Neural progenitor cell (in vitro differentiated cells): ENCODE results near the gene LIMS4. TPM values are rescaled to one million over a fixed set of nuclear protein-coding genes. Genes with fewer than 3 reads are reported as not detected.
"Not testable (repeated sequence)": the region's sequence is repeated elsewhere in the genome, so short reads cannot be mapped to it uniquely, and the experiment has no call there.

ENCODE experiments used
- DNase-seq: peaks from one replicate; pipeline ENCODE4 v3.0.0-alpha.2; 2016; ENCODE audit warnings: low spot score
- H2AFZ ChIP-seq: fragments of 200-600 bp; sonication (generic); replicated peaks from 2 replicates; pipeline ENCODE4 v1.6.1; 2016; ENCODE audit warnings: antibody characterized with exemption
- H3F3A ChIP-seq: fragments of 200-600 bp; sonication (generic); 2 replicates; pipeline ENCODE4 v1.6.1; 2016; ENCODE audit warnings: antibody characterized with exemption, low read depth
- H3K27ac ChIP-seq: fragments of 200-600 bp; sonication (generic); 2 replicates; pipeline ENCODE4 v1.5.1; 2016; ENCODE audit warnings: mild to moderate bottlenecking
- H3K27me3 ChIP-seq: fragments of 200-600 bp; sonication (generic); 2 replicates; pipeline ENCODE4 v1.6.1; 2016; ENCODE audit warnings: mild to moderate bottlenecking, moderate library complexity
- H3K36me3 ChIP-seq: fragments of 200-600 bp; sonication (generic); 2 replicates; pipeline ENCODE4 v1.5.1; 2016
- H3K4me1 ChIP-seq: fragments of 200-600 bp; sonication (generic); 2 replicates; pipeline ENCODE4 v1.6.1; 2016; ENCODE audit warnings: mixed run types
- H3K4me2 ChIP-seq: fragments of 200-600 bp; sonication (generic); 2 replicates; pipeline ENCODE4 v1.6.1; 2016
- H3K4me3 ChIP-seq: fragments of 200-600 bp; sonication (generic); 2 replicates; pipeline ENCODE4 v1.5.1; 2016
- H3K79me2 ChIP-seq: fragments of 200-600 bp; sonication (generic); 2 replicates; pipeline ENCODE4 v1.6.1; 2016; ENCODE audit warnings: low read depth
- H3K9ac ChIP-seq: fragments of 200-600 bp; sonication (generic); 2 replicates; pipeline ENCODE4 v1.6.1; 2016
- H3K9me3 ChIP-seq: fragments of 200-600 bp; sonication (generic); 2 replicates; pipeline ENCODE4 v1.5.1; 2016; ENCODE audit warnings: low read depth
- H4K20me1 ChIP-seq: fragments of 200-600 bp; sonication (generic); 2 replicates; pipeline ENCODE4 v1.6.1; 2016; ENCODE audit warnings: low read depth
- H3K27ac Mint-ChIP-seq: 3 replicates; pipeline ENCODE4 v1.8.0; 2021; ENCODE audit warnings: mixed read lengths
- H3K27me3 Mint-ChIP-seq: 2 replicates; pipeline ENCODE4 v1.8.0; 2022; ENCODE audit warnings: low read depth, mild to moderate bottlenecking, inconsistent platforms, moderate library complexity, mixed read lengths; ENCODE audit not compliant: insufficient read depth
- H3K36me3 Mint-ChIP-seq: 3 replicates; pipeline ENCODE4 v1.8.0; 2021; ENCODE audit warnings: mixed read lengths
- H3K4me1 Mint-ChIP-seq: 3 replicates; pipeline ENCODE4 v1.8.0; 2021; ENCODE audit warnings: mixed read lengths
- H3K4me3 Mint-ChIP-seq: 3 replicates; pipeline ENCODE4 v1.8.0; 2021; ENCODE audit warnings: mild to moderate bottlenecking, moderate library complexity, mixed read lengths
- H3K9me3 Mint-ChIP-seq: 3 replicates; pipeline ENCODE4 v1.8.0; 2020; ENCODE audit warnings: mixed read lengths
- total RNA-seq: library from RNA; depleted of rRNA; stranded (reverse); fragments of >200 nt; gene quantifications from 2 replicates; pipeline ENCODE4 v1.2.3, GENCODE V29; 2015; ENCODE audit warnings: low replicate concordance

Gene LIMS4
- total RNA-seq, 1 donor from 2014 or later = not detected

GRCh38 chr2:110443305-110444005 is 29.2 kb downstream of the LIMS4 start:
- H3K27ac ChIP-seq, DNase-seq, H3K4me1 ChIP-seq, H3K4me3 ChIP-seq, H3K79me2 ChIP-seq, H3K9me3 ChIP-seq, H3K4me1 Mint-ChIP-seq, H3K36me3 ChIP-seq, H3K36me3 Mint-ChIP-seq, H3K27ac Mint-ChIP-seq, H3K4me2 ChIP-seq, H4K20me1 ChIP-seq, H3K27me3 ChIP-seq, H3K9me3 Mint-ChIP-seq, H3F3A ChIP-seq, H3K27me3 Mint-ChIP-seq, H3K4me3 Mint-ChIP-seq, H2AFZ ChIP-seq, H3K9ac ChIP-seq: not testable (repeated sequence)

- H3K4me3 ChIP-seq, H3K9me3 ChIP-seq, H3F3A ChIP-seq, H3K4me1 Mint-ChIP-seq, H3K36me3 Mint-ChIP-seq, H4K20me1 ChIP-seq, H3K79me2 ChIP-seq, H3K4me2 ChIP-seq, H3K27ac ChIP-seq, H3K27ac Mint-ChIP-seq, H3K4me1 ChIP-seq, H3K27me3 Mint-ChIP-seq, H2AFZ ChIP-seq, H3K4me3 Mint-ChIP-seq, H3K9ac ChIP-seq, H3K36me3 ChIP-seq, H3K9me3 Mint-ChIP-seq, DNase-seq, H3K27me3 ChIP-seq: not testable (repeated sequence)
These were observed 30.7 kb downstream of the LIMS4 start for GRCh38 chr2:110441905-110442304.

GRCh38 chr2:110434565-110434964 is 38.1 kb downstream of the LIMS4 start:
- H3K79me2 ChIP-seq, H3K9ac ChIP-seq, H3K4me1 ChIP-seq, H3K4me3 Mint-ChIP-seq, H3K36me3 ChIP-seq, H3K27me3 ChIP-seq, H3K4me3 ChIP-seq, H3F3A ChIP-seq, H3K9me3 ChIP-seq, H3K36me3 Mint-ChIP-seq, H3K4me1 Mint-ChIP-seq, H3K27ac Mint-ChIP-seq, DNase-seq, H4K20me1 ChIP-seq, H2AFZ ChIP-seq, H3K9me3 Mint-ChIP-seq, H3K4me2 ChIP-seq, H3K27me3 Mint-ChIP-seq, H3K27ac ChIP-seq: not testable (repeated sequence)

- not testable (repeated sequence) for H3K4me3 Mint-ChIP-seq, H3K36me3 Mint-ChIP-seq, H3K4me1 Mint-ChIP-seq
These were observed 46.9 kb downstream of the LIMS4 start for GRCh38 chr2:110425725-110426124.

GRCh38 chr2:110424421-110424820 is 48.2 kb downstream of the LIMS4 start:
- not testable (repeated sequence) for H4K20me1 ChIP-seq, H3K9ac ChIP-seq, H3K9me3 Mint-ChIP-seq, H3K4me1 Mint-ChIP-seq, H3K4me2 ChIP-seq, H3K4me1 ChIP-seq, H3K79me2 ChIP-seq, H3K36me3 Mint-ChIP-seq, H2AFZ ChIP-seq, H3K27ac Mint-ChIP-seq, H3K27me3 Mint-ChIP-seq, H3K27ac ChIP-seq, H3K9me3 ChIP-seq, H3K4me3 Mint-ChIP-seq, H3K36me3 ChIP-seq, H3K27me3 ChIP-seq, H3F3A ChIP-seq, DNase-seq, H3K4me3 ChIP-seq

More at GRCh38 chr2:110425725-110426124, 46.9 kb downstream of the LIMS4 start:
- not testable (repeated sequence) for H3K27ac ChIP-seq, DNase-seq, H3K4me1 ChIP-seq, H3K36me3 ChIP-seq, H3F3A ChIP-seq, H3K9me3 Mint-ChIP-seq, H3K9ac ChIP-seq, H3K9me3 ChIP-seq, H2AFZ ChIP-seq, H3K27me3 ChIP-seq, H4K20me1 ChIP-seq, H3K4me3 ChIP-seq, H3K4me2 ChIP-seq, H3K27me3 Mint-ChIP-seq, H3K79me2 ChIP-seq, H3K27ac Mint-ChIP-seq

GRCh38 chr2:110423574-110423962 is 49.0 kb downstream of the LIMS4 start:
- not testable (repeated sequence) for H3K4me3 Mint-ChIP-seq, H3K4me3 ChIP-seq, H3F3A ChIP-seq, DNase-seq, H3K36me3 ChIP-seq, H3K9me3 Mint-ChIP-seq, H3K27me3 ChIP-seq, H3K4me2 ChIP-seq, H3K27ac ChIP-seq, H3K9ac ChIP-seq, H3K4me1 ChIP-seq, H2AFZ ChIP-seq, H3K27ac Mint-ChIP-seq, H3K27me3 Mint-ChIP-seq, H4K20me1 ChIP-seq, H3K4me1 Mint-ChIP-seq, H3K36me3 Mint-ChIP-seq, H3K79me2 ChIP-seq, H3K9me3 ChIP-seq

GRCh38 chr2:110422852-110423573 is 49.6 kb downstream of the LIMS4 start:
- DNase-seq, H3K9ac ChIP-seq, H3K4me2 ChIP-seq, H3K27me3 Mint-ChIP-seq, H2AFZ ChIP-seq, H4K20me1 ChIP-seq, H3K79me2 ChIP-seq, H3K9me3 ChIP-seq, H3K27ac ChIP-seq, H3K4me1 Mint-ChIP-seq, H3K36me3 Mint-ChIP-seq, H3K27me3 ChIP-seq, H3K9me3 Mint-ChIP-seq, H3K4me1 ChIP-seq, H3K27ac Mint-ChIP-seq, H3K4me3 Mint-ChIP-seq, H3F3A ChIP-seq, H3K4me3 ChIP-seq, H3K36me3 ChIP-seq: not testable (repeated sequence)

- H3K4me3 ChIP-seq, H4K20me1 ChIP-seq: not testable (repeated sequence)
These were observed 51.8 kb downstream of the LIMS4 start for GRCh38 chr2:110420641-110421354.

More at GRCh38 chr2:110420641-110421354, 51.8 kb downstream of the LIMS4 start:
- not testable (repeated sequence) for H3K9me3 Mint-ChIP-seq, H3K27ac Mint-ChIP-seq, H3K9ac ChIP-seq, H3K27ac ChIP-seq, H3F3A ChIP-seq, H3K79me2 ChIP-seq, H3K36me3 ChIP-seq, H2AFZ ChIP-seq, H3K9me3 ChIP-seq, H3K27me3 Mint-ChIP-seq, H3K4me3 Mint-ChIP-seq, H3K27me3 ChIP-seq, H3K4me2 ChIP-seq, H3K4me1 ChIP-seq, H3K4me1 Mint-ChIP-seq, H3K36me3 Mint-ChIP-seq, DNase-seq
